T-helper 2 cell treated with Interferon-gamma antibody and Interleukin-4, amounts not matched to agents 100 ng/mL and 5 ng/mL, for 36 hours (primary cell): ENCODE data around the gene DYSF. TPM values are rescaled to one million over a fixed set of nuclear protein-coding genes. Genes with fewer than 3 reads are reported as not detected.
"Not testable (repeated sequence)": the region's sequence is repeated elsewhere in the genome, so short reads cannot be mapped to it uniquely, and the experiment has no call there.

Experiments
- intact Hi-C: fragments of 100-400 bp; cut with micrococcal nuclease; formaldehyde crosslinking; loops from one replicate; pipeline ENCODE4 v1.15.1; 2023
- total RNA-seq: library from RNA; stranded (reverse); gene quantifications from 2 replicates; pipeline ENCODE4 v1.2.3, GENCODE V29; 2022

Gene DYSF
- total RNA-seq, 1 donor from 2014 or later, result not detected

GRCh38 chr2:71637168-71637567 lies 183.8 kb downstream of the DYSF start:
- intact Hi-C loops, result no loop called here

GRCh38 chr2:71637736-71638135 lies 184.4 kb downstream of the DYSF start:
- intact Hi-C loops, result no loop called here

GRCh38 chr2:71639735-71640134 lies 186.4 kb downstream of the DYSF start:
- intact Hi-C loops, result no loop called here

- intact Hi-C loops, result no loop called here
Observed at GRCh38 chr2:71640489-71640888, 187.1 kb downstream of the DYSF start.

- intact Hi-C loops, result no loop called here
Observed at GRCh38 chr2:71643674-71644357, 190.5 kb downstream of the DYSF start.

GRCh38 chr2:71646028-71646427 lies 192.7 kb downstream of the DYSF start:
- intact Hi-C loops, result no loop called here

GRCh38 chr2:71647356-71647755 lies 194.0 kb downstream of the DYSF start:
- intact Hi-C loops, result no loop called here

GRCh38 chr2:71655498-71655897 lies 202.1 kb downstream of the DYSF start:
- intact Hi-C loops, result no loop called here

GRCh38 chr2:71658256-71658655 lies 204.9 kb downstream of the DYSF start:
- intact Hi-C loops, result not testable (repeated sequence)

- intact Hi-C loops, result no loop called here
Observed at GRCh38 chr2:71658771-71659170, 205.4 kb downstream of the DYSF start.

- intact Hi-C loops, result no loop called here
Observed at GRCh38 chr2:71659868-71660518, 206.6 kb downstream of the DYSF start.

- intact Hi-C loops, result no loop called here
Observed at GRCh38 chr2:71661782-71662181, 208.4 kb downstream of the DYSF start.

- intact Hi-C loops, result no loop called here
Observed at GRCh38 chr2:71662665-71663394, 209.5 kb downstream of the DYSF start.

GRCh38 chr2:71664161-71664560 lies 210.8 kb downstream of the DYSF start:
- intact Hi-C loops, result no loop called here

GRCh38 chr2:71665168-71666093 lies 212.1 kb downstream of the DYSF start:
- intact Hi-C loops, result no loop called here

- intact Hi-C loops, result no loop called here
Observed at GRCh38 chr2:71666094-71666474, 212.7 kb downstream of the DYSF start.

GRCh38 chr2:71667256-71668182 lies 214.2 kb downstream of the DYSF start:
- intact Hi-C loops, result no loop called here

GRCh38 chr2:71668326-71669057 lies 215.1 kb downstream of the DYSF start:
- intact Hi-C loops, result no loop called here

- intact Hi-C loops, result no loop called here
Observed at GRCh38 chr2:71669058-71669456, 215.7 kb downstream of the DYSF start.
